HG03378 (cell line): ENCODE measurements around the gene CREB3L1.

ENCODE experiments used
- ATAC-seq: cut with Tn5 transposase; IDR thresholded peaks from one replicate; pipeline ENCODE4 v1.9.1; 2021; ENCODE audit warnings: mild to moderate bottlenecking, moderate library complexity; ENCODE audit not compliant: unreplicated experiment

The CREB3L1 gene

DNA sequence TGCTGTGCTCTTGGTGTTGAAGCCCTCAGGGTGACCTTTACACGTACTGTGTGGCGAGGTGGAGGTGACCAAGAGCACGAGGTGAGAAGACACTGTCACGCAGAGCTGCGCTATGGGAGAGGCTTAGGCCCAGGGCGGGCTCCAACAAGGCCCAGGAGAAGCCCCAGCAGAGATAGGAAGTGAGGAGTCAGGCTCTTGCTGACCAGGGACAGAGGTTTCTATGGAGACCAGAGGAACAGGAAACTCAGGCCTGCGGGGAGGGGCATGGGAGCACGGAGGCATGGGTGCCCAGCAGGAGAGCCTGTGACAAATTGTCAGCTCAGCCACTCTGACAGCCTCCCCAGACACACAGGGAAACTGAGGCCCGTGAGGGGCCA, 85.6 kb downstream of the CREB3L1 start:
- ATAC-seq, result no peak

DNA sequence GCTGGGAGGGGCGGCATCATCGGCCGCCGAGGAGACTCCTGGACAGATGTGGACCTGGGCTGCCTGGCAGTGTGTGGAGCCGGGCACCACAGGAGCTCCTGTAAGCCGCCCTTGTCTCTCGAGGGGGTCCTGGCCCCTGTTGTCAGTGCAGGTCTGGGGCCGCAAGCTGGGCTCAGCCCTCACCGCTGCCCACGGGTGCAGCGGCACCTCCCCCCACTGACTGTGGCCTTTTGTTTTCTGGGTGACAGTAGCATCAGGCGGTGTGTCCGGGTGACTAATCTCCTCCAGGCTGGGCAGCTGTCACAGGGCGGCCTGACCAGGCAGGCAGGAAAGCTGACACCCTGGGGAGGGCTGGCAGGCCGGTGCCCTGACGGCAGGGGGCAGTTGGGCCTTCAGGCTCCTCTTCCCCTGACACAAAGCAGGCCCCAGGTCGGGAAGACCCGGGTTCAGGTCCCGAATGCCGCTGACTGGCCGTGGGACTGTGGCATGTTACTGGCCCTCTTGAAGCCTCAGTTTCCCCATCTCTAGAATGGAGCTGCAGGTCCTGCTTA, 86.1 kb downstream of the CREB3L1 start:
- ATAC-seq, result no peak

DNA sequence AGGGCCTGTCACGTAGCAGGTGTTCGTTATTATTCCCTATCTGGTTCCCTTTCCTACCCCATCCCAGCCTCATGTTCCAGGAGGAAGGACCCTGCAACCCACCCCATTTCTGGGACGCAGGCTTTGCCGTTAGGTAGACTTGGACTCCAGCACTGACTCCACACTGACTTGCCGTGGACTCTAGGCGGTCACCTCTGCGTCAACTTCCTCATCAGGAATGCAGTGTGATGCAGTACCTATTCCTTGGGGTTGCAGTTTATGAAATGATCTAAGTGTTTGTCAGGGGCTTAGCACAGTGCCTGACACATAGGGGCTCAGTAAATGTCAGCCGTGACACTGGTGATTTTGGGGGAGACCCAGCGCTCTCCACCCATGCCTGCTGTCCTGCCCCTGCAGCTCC, 86.6 kb downstream of the CREB3L1 start:
- ATAC-seq, result no peak

DNA sequence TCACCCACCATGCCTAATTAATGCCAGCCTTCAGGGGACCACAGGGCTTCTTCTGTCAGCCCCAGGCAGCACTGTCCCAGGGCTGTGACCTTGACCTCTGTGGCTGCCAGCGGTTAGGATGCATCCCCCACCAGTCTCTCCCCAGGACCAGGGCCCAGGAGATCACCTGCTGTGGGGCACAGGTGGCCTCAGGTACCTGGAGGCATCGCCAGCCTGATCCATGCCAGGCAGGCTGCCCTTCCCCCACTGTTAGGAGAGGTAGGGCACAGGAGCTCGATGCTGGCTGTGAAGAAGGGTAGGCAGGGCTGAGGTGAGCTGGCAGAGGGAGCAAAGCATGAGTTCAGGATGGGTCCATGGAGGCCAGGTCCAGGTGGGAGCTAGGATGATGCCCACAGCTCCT, 87.3 kb downstream of the CREB3L1 start:
- ATAC-seq, result no peak

DNA sequence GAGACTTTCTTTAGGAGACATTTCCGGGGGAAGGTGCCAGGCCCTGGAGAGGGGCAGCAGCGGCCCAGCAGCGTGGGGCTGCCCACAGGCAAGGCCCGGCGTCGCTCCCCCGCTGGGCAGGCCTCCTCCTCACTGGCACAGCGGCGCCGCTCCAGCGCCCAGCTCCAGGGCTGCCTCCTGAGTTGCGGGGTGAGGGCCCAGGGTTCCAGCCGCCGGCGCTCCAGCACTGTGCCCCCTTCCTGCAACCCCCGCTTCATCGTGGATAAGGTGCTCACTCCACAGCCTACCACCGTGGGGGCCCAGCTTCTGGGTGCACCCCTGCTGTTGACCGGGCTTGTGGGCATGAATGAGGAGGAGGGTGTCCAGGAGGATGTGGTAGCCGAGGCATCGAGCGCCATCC, 88.8 kb downstream of the CREB3L1 start:
- ATAC-seq, result no peak

DNA sequence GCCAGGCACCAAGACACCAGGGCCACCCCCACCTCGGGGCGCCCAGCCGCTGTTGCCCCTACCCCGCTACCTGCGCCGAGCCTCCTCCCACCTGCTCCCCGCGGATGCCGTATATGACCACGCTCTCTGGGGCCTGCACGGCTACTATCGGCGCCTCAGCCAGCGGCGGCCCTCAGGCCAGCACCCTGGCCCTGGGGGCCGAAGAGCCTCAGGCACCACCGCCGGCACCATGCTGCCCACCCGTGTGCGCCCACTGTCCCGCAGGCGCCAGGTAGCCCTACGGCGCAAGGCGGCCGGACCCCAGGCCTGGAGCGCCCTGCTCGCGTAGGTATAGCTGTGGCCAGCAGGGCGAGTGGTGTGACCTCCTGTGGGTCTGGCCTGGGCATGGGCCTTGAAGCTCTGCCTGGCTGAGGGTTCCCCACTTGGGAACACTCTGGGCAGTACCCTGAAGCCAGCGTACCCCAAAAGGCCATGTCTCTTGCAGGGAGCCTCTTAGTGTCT, 89.2 kb downstream of the CREB3L1 start:
- ATAC-seq, result no peak

DNA sequence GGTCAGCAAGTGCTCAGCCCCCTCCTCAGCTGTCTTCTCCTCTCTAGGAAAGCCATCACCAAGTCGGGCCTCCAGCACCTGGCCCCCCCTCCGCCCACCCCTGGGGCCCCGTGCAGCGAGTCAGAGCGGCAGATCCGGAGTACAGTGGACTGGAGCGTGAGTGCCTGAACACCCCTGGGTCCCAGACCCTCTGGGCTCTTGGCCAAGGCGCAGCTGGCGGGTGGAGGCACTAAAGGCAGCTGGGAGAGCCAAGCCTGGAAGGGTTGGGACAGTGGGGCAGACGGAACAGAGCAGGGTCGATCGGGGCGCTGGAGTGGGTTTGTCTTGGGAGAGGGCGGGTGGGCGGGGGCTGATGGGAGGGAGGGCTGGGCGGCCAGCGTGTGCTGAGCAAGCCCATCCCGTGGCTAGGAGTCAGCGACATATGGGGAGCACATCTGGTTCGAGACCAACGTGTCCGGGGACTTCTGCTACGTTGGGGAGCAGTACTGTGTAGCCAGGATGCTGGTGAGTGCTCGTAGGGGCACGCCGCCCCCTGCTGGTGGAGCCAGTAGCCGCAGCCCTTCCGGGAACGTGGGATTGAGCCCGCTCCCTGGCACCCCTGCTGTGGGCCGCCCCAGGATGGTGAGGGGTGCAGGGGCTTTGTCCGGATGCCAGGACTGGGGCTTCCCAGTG, 89.9 kb downstream of the CREB3L1 start:
- peak; percentile 68 for ATAC-seq

DNA sequence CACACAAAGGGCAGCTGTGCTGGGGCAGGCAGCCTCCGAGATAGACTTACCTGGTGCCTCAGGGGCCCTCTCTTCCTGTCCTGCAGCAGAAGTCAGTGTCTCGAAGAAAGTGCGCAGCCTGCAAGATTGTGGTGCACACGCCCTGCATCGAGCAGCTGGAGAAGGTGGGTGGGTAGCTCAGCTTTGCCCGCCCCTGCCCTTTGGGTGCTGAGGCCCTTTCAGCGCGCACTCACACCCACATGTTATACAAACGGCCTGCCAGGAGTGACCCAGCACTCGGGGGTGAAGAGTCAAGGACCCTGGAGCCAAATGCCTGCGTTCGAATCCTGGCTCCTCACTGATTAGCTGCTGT, 90.4 kb downstream of the CREB3L1 start:
- ATAC-seq, result no peak

DNA sequence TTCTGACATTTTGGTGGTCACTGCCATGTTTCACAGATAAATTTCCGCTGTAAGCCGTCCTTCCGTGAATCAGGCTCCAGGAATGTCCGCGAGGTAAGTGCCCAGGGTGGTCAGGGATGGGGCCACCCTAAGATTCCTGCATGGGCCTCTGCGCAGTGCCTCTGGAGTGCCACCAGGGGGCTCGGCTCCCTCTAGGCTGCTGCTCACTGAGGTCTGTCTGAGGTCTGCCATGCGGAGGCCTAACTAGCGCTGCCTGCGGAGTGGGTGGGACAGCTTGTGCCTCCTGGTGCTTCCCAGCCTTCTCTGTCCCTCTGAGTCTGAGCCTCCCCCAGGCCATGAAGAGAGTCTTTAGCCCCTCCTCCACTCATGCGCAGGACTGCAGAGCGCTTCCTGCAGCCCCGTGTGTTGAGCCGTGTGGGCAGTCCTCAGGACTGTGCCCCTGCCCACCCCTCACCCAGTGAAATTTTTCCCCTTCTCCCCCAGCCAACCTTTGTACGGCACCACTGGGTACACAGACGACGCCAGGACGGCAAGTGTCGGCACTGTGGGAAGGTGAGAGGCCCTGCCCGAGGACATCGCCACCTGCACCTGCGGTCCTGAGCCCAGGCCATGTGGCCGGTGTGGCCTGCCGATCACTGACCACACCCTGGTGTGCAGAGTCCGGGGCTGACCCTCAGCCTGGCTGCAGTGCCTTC, 92.1 kb downstream of the CREB3L1 start:
- ATAC-seq, result no peak

DNA sequence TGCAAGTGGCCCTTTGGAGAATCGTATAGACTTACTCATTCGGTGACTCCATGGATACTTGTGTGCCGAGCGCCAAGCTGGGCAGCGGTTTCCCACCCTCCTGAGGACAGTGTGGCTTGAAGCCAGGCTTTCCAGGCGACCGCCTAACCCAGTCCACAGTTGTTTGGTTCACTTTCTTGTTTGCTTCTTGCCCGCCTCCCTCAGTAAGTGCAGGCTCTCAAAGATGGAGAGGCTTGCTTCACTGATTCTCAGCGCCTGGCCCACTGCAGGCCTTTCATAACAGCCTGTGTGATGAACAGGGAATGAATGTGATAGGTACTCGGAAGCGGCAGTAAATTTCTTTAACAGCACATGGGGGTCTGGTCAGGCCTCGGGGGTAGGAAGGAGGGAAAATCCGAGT, 92.8 kb downstream of the CREB3L1 start:
- ATAC-seq, result no peak
